Measurements from ENCODE around the gene PTMA. TPM values are rescaled to one million over a fixed set of nuclear protein-coding genes. Genes with fewer than 3 reads are reported as not detected.

Gene PTMA
- total RNA-seq, 2 donors from 2014 or later: 532 to 757 TPM

GRCh38 chr2:231696004-231696367, 12.3 kb upstream of the PTMA start:
- H3K4me1 ChIP-seq: no peaks in the 10 kb centered on the region
- intact Hi-C loops (cut with DNase I): no loop called here
- no peaks in the 10 kb centered on the region for H3K36me3 ChIP-seq (replicated peaks in 1 of 2; ENCODE audit: insufficient read depth in 1 of 2, low read depth in 2 of 2)
- DNase-seq: peak in 2 of 4 donors; percentile 27 to 44
- no peaks in the 10 kb centered on the region for H3K27me3 ChIP-seq
- no peak overlapping the region for H3K27ac ChIP-seq
- WGBS, 2 donors: 45 to 56% methylated on average over 1 to 2 of the region's 2 CpGs
- TF ChIP-seq POLR2A (IDR thresholded peaks at IDR 0.05) (no peak), CTCF (IDR thresholded peaks at IDR 0.05) (no peak)
- H3K4me3 ChIP-seq: no peak overlapping the region
- peak; percentile 42 for ATAC-seq
- no peaks in the 10 kb centered on the region for H3K9me3 ChIP-seq

- Histone ChIP-seq H3K27me3 (no peaks in the 10 kb centered on the region), H3K4me3 (no peak overlapping the region), H3K36me3 (replicated peaks in 1 of 2; ENCODE audit: insufficient read depth in 1 of 2, low read depth in 2 of 2) (no peaks in the 10 kb centered on the region), H3K4me1 (peaks cover 21% of the 10 kb centered on the region), H3K27ac (no peak overlapping the region), H3K9me3 (no peaks in the 10 kb centered on the region)
- ATAC-seq: no peak
- intact Hi-C loops (cut with DNase I): no loop called here
- TF ChIP-seq CTCF (IDR thresholded peaks at IDR 0.05) (no peak), POLR2A (IDR thresholded peaks at IDR 0.05) (no peak)
- WGBS, 2 donors: 95 to 97% methylated on average over 9 of the region's 9 CpGs
- no peak for DNase-seq
Observed at GRCh38 chr2:231699006-231699405, 9.3 kb upstream of the PTMA start.

- DNase-seq: peak; percentile 77 to 91 (median 86)
- TF ChIP-seq POLR2A (IDR thresholded peaks at IDR 0.05): peak in 2 of 3 donors; percentile 12 to 22
- no peak for TF ChIP-seq CTCF (IDR thresholded peaks at IDR 0.05)
- WGBS, 2 donors: 32 to 35% methylated on average over 11 to 22 of the region's 22 CpGs
- Histone ChIP-seq H3K4me1 (peaks cover 41% of the 10 kb centered on the region), H3K36me3 (replicated peaks in 1 of 2; ENCODE audit: insufficient read depth in 1 of 2, low read depth in 2 of 2) (no peaks in the 10 kb centered on the region), H3K9me3 (no peaks in the 10 kb centered on the region), H3K27me3 (no peaks in the 10 kb centered on the region), H3K4me3 (no peak overlapping the region), H3K27ac (peak overlapping the region; percentile 59 to 80 (median 76))
- intact Hi-C loops (cut with DNase I): no loop called here
- peak; percentile 45 for ATAC-seq
Observed at GRCh38 chr2:231701456-231702373, 6.6 kb upstream of the PTMA start.

- intact Hi-C loops (cut with DNase I): no loop called here
- ATAC-seq (no peak), DNase-seq (no peak)
- Histone ChIP-seq H3K4me3 (no peak overlapping the region), H3K4me1 (peaks cover 48% of the 10 kb centered on the region), H3K9me3 (no peaks in the 10 kb centered on the region), H3K36me3 (replicated peaks in 1 of 2; ENCODE audit: insufficient read depth in 1 of 2, low read depth in 2 of 2) (no peaks in the 10 kb centered on the region), H3K27ac (no peak overlapping the region), H3K27me3 (no peaks in the 10 kb centered on the region)
- TF ChIP-seq POLR2A (IDR thresholded peaks at IDR 0.05) (no peak), CTCF (IDR thresholded peaks at IDR 0.05) (no peak)
- WGBS, 2 donors: 93 to 97% methylated on average over 3 of the region's 3 CpGs
Observed at GRCh38 chr2:231704017-231704416, 4.3 kb upstream of the PTMA start.

Measured in body of pancreas (tissue), 4 donors.